Activated CD4-positive, alpha-beta memory T cell treated with anti-CD3 and anti-CD28 coated beads, Interleukin-2, amount 10 ng/mL, durations not matched to agents 7 days and 5 days (primary cell): ENCODE data around the gene NLK. TPM values are rescaled to one million over a fixed set of nuclear protein-coding genes. Genes with fewer than 3 reads are reported as not detected.
"Not testable (repeated sequence)": the region's sequence is repeated elsewhere in the genome, so short reads cannot be mapped to it uniquely, and the experiment has no call there.

ENCODE experiments used
- CTCF ChIA-PET: fragments of 350-600 bp; sonication (Branson Sonifier 250); formaldehyde crosslinking; loops from one replicate; lab custom pipeline; 2021; ENCODE audit warnings: antibody characterized with exemption, inconsistent platforms; lab: Charles Lee
- POLR2A ChIA-PET: fragments of 350-600 bp; sonication (Branson Sonifier 250); formaldehyde crosslinking; loops from one replicate; lab custom pipeline; 2021; ENCODE audit warnings: antibody characterized with exemption; lab: Charles Lee
- DNase-seq: peaks from one replicate; pipeline ENCODE4 v3.0.0-alpha.2; 2020
- H3K27ac Mint-ChIP-seq: one replicate; pipeline ENCODE4 v1.8.0; 2021; ENCODE audit warnings: mild to moderate bottlenecking, mixed read lengths
- H3K27me3 Mint-ChIP-seq: one replicate; pipeline ENCODE4 v1.8.0; 2021; ENCODE audit warnings: mixed read lengths
- H3K36me3 Mint-ChIP-seq: one replicate; pipeline ENCODE4 v1.8.0; 2021; ENCODE audit warnings: low read depth, mixed read lengths
- H3K4me1 Mint-ChIP-seq: one replicate; pipeline ENCODE4 v1.8.0; 2021; ENCODE audit warnings: mixed read lengths
- H3K4me3 Mint-ChIP-seq: one replicate; pipeline ENCODE4 v1.8.0; 2021; ENCODE audit warnings: mild to moderate bottlenecking, mixed read lengths
- H3K9me3 Mint-ChIP-seq: one replicate; pipeline ENCODE4 v1.8.0; 2021; ENCODE audit warnings: mixed read lengths
- total RNA-seq, 2 experiments: library from RNA; stranded (reverse); gene quantifications; one replicate each; pipeline ENCODE4 v1.2.3, GENCODE V29; 2021

Gene NLK
- total RNA-seq, 2 experiments from 2014 or later: 10.7 to 12.8 TPM

- H3K27ac Mint-ChIP-seq: no peak overlapping the region
- no peak for DNase-seq
- no peaks in the 10 kb centered on the region for H3K27me3 Mint-ChIP-seq
- no peaks in the 10 kb centered on the region for H3K9me3 Mint-ChIP-seq
- CTCF ChIA-PET: no interaction called here
- POLR2A ChIA-PET: no interaction called here
- H3K36me3 Mint-ChIP-seq: peaks cover 2% of the 10 kb centered on the region
- no peak overlapping the region for H3K4me3 Mint-ChIP-seq
- H3K4me1 Mint-ChIP-seq: peaks cover 17% of the 10 kb centered on the region
Measured at GRCh38 chr17:28081467-28081866, 39.0 kb downstream of the NLK start.

DNA sequence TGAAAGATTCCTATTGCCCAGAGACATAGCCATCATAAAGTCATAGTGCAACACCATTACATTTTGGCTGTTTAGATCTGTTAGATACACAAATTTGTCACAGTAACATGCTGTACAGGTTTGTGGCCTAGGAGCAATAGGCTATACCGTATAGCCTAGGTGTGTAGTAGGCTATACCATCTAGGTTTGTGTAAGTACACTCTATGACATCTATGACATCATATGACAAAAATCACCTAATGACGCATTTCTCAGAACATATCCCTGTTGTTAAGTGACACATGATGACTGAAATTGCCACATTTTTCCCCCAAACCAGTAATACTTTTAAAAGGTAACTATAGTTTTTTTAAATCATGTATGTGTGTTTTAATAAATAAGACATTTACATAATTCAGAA lies 43.3 kb downstream of the NLK start:
- ChIA-PET CTCF (no interaction called here), POLR2A (no interaction called here)
- no peak for DNase-seq
- Mint-ChIP-seq H3K4me3 (no peak overlapping the region), H3K27ac (no peak overlapping the region), H3K27me3 (no peaks in the 10 kb centered on the region), H3K4me1 (peaks cover 2% of the 10 kb centered on the region), H3K9me3 (no peaks in the 10 kb centered on the region), H3K36me3 (no peaks in the 10 kb centered on the region)

- H3K4me3 Mint-ChIP-seq: no peak overlapping the region
- CTCF ChIA-PET: no interaction called here
- no peaks in the 10 kb centered on the region for H3K27me3 Mint-ChIP-seq
- POLR2A ChIA-PET: no interaction called here
- H3K4me1 Mint-ChIP-seq: peaks cover 2% of the 10 kb centered on the region
- no peaks in the 10 kb centered on the region for H3K36me3 Mint-ChIP-seq
- DNase-seq: no peak
- no peaks in the 10 kb centered on the region for H3K9me3 Mint-ChIP-seq
- no peak overlapping the region for H3K27ac Mint-ChIP-seq
Measured at GRCh38 chr17:28086519-28086918, 44.0 kb downstream of the NLK start.

- POLR2A ChIA-PET: no interaction called here
Measured at GRCh38 chr17:28087743-28088142, 45.3 kb downstream of the NLK start.

DNA sequence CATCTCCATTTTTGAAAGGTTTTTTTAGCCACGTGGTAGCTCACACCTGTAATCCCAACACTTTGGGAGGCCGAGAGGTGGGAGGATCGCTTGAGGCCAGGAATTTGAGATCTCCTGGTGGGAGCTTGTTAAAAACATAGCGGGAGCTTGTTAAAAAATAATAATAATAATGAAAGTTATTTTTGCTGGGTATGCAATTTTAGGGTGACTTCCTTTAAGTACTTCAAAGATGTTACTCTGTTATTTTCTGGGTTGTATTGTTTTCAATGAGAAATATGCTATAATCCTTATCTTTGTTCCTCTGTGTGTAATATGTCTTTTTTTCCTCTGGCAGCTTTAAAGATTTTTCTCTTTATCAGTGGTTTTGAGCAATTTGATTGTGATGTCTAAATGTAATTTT lies 48.1 kb downstream of the NLK start:
- POLR2A ChIA-PET: no interaction called here
- no peak overlapping the region for H3K27ac Mint-ChIP-seq
- H3K36me3 Mint-ChIP-seq: no peaks in the 10 kb centered on the region
- no peak for DNase-seq
- no peaks in the 10 kb centered on the region for H3K27me3 Mint-ChIP-seq
- H3K9me3 Mint-ChIP-seq: no peaks in the 10 kb centered on the region
- peaks cover 2% of the 10 kb centered on the region for H3K4me1 Mint-ChIP-seq
- CTCF ChIA-PET: no interaction called here
- H3K4me3 Mint-ChIP-seq: no peak overlapping the region

More at GRCh38 chr17:28087743-28088142, 45.3 kb downstream of the NLK start:
- H3K4me1 Mint-ChIP-seq: peaks cover 2% of the 10 kb centered on the region
- no peak overlapping the region for H3K27ac Mint-ChIP-seq
- no peak for DNase-seq
- CTCF ChIA-PET: no interaction called here
- no peaks in the 10 kb centered on the region for H3K9me3 Mint-ChIP-seq
- no peak overlapping the region for H3K4me3 Mint-ChIP-seq
- H3K27me3 Mint-ChIP-seq: no peaks in the 10 kb centered on the region
- H3K36me3 Mint-ChIP-seq: no peaks in the 10 kb centered on the region

DNA sequence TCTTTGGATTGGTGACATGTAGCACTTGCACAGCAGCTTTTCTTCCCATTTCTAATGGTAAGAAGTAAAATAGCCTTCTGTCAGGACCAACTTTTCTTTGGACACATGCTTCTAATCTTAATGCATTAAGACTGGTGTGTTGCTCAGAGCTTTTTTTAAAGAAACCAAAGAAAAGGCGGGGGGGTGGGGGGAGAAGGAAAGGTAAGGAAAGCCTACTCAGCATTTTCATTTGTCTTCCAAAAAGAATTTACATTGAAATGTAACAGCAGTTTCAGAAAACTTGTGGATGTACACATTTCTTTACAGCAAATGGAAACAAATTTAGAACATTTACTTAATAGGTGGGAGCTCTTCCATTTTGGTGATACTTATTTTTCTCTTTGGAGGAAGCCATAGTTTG lies 49.6 kb downstream of the NLK start:
- no peak for DNase-seq
- POLR2A ChIA-PET: no interaction called here

DNA sequence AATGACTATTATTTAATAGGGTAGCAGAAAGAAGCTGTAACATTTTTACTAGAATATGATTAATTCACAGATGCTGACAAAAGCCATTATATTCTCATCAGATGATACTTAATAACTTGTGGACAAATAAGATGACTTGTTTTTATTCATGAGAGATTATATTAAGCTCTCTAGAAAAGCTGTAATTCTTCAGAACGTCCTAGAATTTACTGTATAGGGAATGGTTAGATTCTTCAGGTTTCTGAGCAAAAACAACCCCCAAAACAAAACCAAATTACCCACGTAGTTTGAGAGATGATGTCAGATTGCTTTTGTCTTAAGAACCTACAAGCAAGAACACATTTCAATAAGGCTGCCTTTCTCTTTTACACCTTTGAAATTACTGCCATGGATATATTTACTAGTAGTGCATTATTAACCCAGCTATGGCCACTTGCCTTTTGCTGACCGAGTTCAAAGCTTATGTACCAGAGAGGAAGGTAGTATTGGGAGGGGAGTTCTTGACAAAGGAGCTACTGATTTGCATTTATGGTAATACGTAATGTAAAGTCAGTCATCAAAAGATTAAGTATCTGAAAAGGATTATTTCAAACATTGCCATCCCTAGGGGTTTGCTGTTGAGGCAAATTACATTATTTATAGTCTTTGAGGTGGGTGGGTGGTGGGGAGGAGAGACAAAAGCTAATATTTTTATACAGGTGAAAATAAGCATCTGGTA lies 51.7 kb downstream of the NLK start:
- ChIA-PET CTCF (no interaction called here), POLR2A (no interaction called here)
- peaks cover 2% of the 10 kb centered on the region for H3K36me3 Mint-ChIP-seq
- no peak overlapping the region for H3K4me3 Mint-ChIP-seq
- DNase-seq: no peak
- peaks cover 2% of the 10 kb centered on the region for H3K4me1 Mint-ChIP-seq
- H3K27me3 Mint-ChIP-seq: no peaks in the 10 kb centered on the region
- no peaks in the 10 kb centered on the region for H3K9me3 Mint-ChIP-seq
- H3K27ac Mint-ChIP-seq: no peak overlapping the region

More for the DNA sequence above, 49.6 kb downstream of the NLK start:
- Mint-ChIP-seq H3K9me3 (no peaks in the 10 kb centered on the region), H3K27ac (no peak overlapping the region), H3K36me3 (no peaks in the 10 kb centered on the region), H3K4me3 (no peak overlapping the region), H3K4me1 (peaks cover 2% of the 10 kb centered on the region), H3K27me3 (no peaks in the 10 kb centered on the region)
- CTCF ChIA-PET: no interaction called here

GRCh38 chr17:28096756-28097155 lies 54.3 kb downstream of the NLK start:
- CTCF ChIA-PET: no interaction called here
- no peak overlapping the region for H3K27ac Mint-ChIP-seq
- H3K36me3 Mint-ChIP-seq: peaks cover 3% of the 10 kb centered on the region
- no peak overlapping the region for H3K4me3 Mint-ChIP-seq
- no peak for DNase-seq
- POLR2A ChIA-PET: no interaction called here
- no peaks in the 10 kb centered on the region for H3K27me3 Mint-ChIP-seq
- no peaks in the 10 kb centered on the region for H3K9me3 Mint-ChIP-seq
- no peaks in the 10 kb centered on the region for H3K4me1 Mint-ChIP-seq

- Mint-ChIP-seq H3K9me3 (no peaks in the 10 kb centered on the region), H3K4me1 (no peaks in the 10 kb centered on the region), H3K4me3 (no peak overlapping the region), H3K27me3 (no peaks in the 10 kb centered on the region), H3K36me3 (peaks cover 3% of the 10 kb centered on the region), H3K27ac (no peak overlapping the region)
- CTCF ChIA-PET: no interaction called here
- DNase-seq: no peak
- POLR2A ChIA-PET: no interaction called here
Measured at GRCh38 chr17:28097254-28097653, 54.8 kb downstream of the NLK start.

DNA sequence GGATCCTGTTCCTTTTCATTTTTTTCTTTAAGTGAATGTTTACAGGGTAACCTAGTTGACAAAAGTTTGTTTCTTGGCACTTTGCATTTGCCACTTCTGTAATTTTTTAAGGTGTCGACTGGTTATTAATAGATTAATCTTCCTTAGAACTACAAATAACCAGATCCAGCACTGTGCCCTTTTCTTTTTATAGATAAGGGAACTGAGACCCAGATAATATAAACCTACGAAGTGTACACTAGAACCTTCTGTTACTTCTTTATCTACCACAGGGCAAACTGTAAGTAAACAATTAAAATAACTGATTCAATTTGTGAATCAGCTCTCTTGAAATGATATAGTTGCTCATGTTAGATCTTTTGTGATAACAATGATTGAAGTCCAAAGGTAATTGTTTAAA lies 55.4 kb downstream of the NLK start:
- H3K27me3 Mint-ChIP-seq: no peaks in the 10 kb centered on the region
- CTCF ChIA-PET: no interaction called here
- no peak overlapping the region for H3K4me3 Mint-ChIP-seq
- no peak overlapping the region for H3K27ac Mint-ChIP-seq
- POLR2A ChIA-PET: no interaction called here
- DNase-seq: no peak
- peaks cover 3% of the 10 kb centered on the region for H3K36me3 Mint-ChIP-seq
- H3K4me1 Mint-ChIP-seq: no peaks in the 10 kb centered on the region
- no peaks in the 10 kb centered on the region for H3K9me3 Mint-ChIP-seq

DNA sequence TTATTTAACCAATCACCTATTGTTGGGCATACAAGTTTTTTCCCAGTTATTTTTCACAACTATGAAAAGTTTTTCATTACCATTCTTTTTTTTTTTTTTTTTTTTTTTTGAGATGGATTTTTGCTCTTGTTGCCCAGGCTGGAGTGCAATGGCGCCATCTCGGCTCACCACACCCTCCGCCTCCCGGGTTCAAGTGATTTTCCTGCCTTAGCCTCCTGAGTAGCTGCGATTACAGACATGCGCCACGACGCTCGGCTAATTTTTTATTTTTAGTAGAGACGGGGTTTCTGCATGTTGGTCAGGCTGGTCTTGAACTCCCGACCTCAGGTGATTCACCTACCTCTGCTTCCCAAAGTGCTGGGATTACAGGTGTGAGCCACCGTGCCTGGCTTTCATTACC lies 56.1 kb downstream of the NLK start:
- H3K4me3 Mint-ChIP-seq, H3K27me3 Mint-ChIP-seq, CTCF ChIA-PET, H3K4me1 Mint-ChIP-seq, POLR2A ChIA-PET, H3K27ac Mint-ChIP-seq, H3K9me3 Mint-ChIP-seq, H3K36me3 Mint-ChIP-seq, DNase-seq: not testable (repeated sequence)

- Mint-ChIP-seq H3K9me3 (no peaks in the 10 kb centered on the region), H3K4me1 (no peaks in the 10 kb centered on the region), H3K36me3 (peaks cover 3% of the 10 kb centered on the region), H3K27ac (no peak overlapping the region), H3K27me3 (no peaks in the 10 kb centered on the region), H3K4me3 (no peak overlapping the region)
- ChIA-PET POLR2A (no interaction called here), CTCF (no interaction called here)
- DNase-seq: no peak
Measured at GRCh38 chr17:28100251-28100650, 57.8 kb downstream of the NLK start.

- peaks cover 3% of the 10 kb centered on the region for H3K36me3 Mint-ChIP-seq
- ChIA-PET POLR2A (no interaction called here), CTCF (no interaction called here)
- H3K4me1 Mint-ChIP-seq: no peaks in the 10 kb centered on the region
- no peak for DNase-seq
- no peaks in the 10 kb centered on the region for H3K27me3 Mint-ChIP-seq
- no peak overlapping the region for H3K27ac Mint-ChIP-seq
- no peaks in the 10 kb centered on the region for H3K9me3 Mint-ChIP-seq
- no peak overlapping the region for H3K4me3 Mint-ChIP-seq
Measured at GRCh38 chr17:28100936-28101335, 58.5 kb downstream of the NLK start.

DNA sequence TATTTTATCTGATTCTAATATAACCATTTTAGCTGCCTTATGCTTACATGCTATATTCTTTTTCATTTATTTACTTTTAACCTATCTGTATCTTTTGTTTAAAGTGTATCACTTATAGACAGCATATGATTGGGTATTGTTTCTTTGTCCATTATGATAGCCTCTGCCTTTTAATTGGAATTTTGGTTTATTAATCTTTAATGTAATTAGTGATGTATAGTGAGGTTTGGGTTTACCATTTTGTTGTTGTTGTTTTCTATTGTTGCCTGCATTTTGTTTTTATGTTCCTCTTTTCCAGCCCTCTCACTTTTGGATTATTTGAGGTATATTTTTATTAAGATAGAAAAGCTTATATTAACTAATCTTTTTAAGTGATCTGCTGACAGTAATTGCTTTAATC lies 59.4 kb downstream of the NLK start:
- no peaks in the 10 kb centered on the region for H3K4me1 Mint-ChIP-seq
- ChIA-PET CTCF (no interaction called here), POLR2A (interaction anchor here (0.6 kb wide), 1 partner anchor 58 kb away, joined by 3 read pairs; no protein-coding TSS in a partner anchor)
- no peaks in the 10 kb centered on the region for H3K9me3 Mint-ChIP-seq
- no peaks in the 10 kb centered on the region for H3K27me3 Mint-ChIP-seq
- H3K4me3 Mint-ChIP-seq: no peak overlapping the region
- DNase-seq: no peak
- peaks cover 3% of the 10 kb centered on the region for H3K36me3 Mint-ChIP-seq
- no peak overlapping the region for H3K27ac Mint-ChIP-seq
